Fibroblast of mammary gland (primary cell): Measurements from ENCODE around the gene IRAK2.
"Not testable (repeated sequence)": the region's sequence is repeated elsewhere in the genome, so short reads cannot be mapped to it uniquely, and the experiment has no call there.

ENCODE experiments used
- DNase-seq: peaks from one replicate; pipeline ENCODE4 v3.0.0-alpha.2; 2010; ENCODE audit warnings: low read depth
- H3K4me3 ChIP-seq: 2 replicates; pipeline ENCODE4 v1.5.1; 2011; ENCODE audit warnings: low read depth, mild to moderate bottlenecking, low read length, moderate library complexity; ENCODE audit not compliant: control insufficient read depth
- CTCF ChIP-seq: conservative IDR thresholded peaks from 2 replicates; pipeline ENCODE4 v1.5.1; 2011; ENCODE audit warnings: low read depth, low read length, inconsistent platforms; ENCODE audit not compliant: control insufficient read depth, insufficient read depth

The IRAK2 gene

GRCh38 chr3:10149226-10149625 is 15.5 kb upstream of the IRAK2 start:
- no peak for DNase-seq
- no peak for TF ChIP-seq CTCF

GRCh38 chr3:10150987-10151386 is 13.7 kb upstream of the IRAK2 start:
- H3K4me3 ChIP-seq = no peak overlapping the region
- DNase-seq = no peak
- no peak for TF ChIP-seq CTCF

More at GRCh38 chr3:10149226-10149625, 15.5 kb upstream of the IRAK2 start:
- no peak overlapping the region for H3K4me3 ChIP-seq

- no peak for TF ChIP-seq CTCF
- no peak for DNase-seq
- H3K4me3 ChIP-seq = no peak overlapping the region
Observed at GRCh38 chr3:10154335-10155122, 10.2 kb upstream of the IRAK2 start.

- DNase-seq = no peak
- no peak overlapping the region for H3K4me3 ChIP-seq
- no peak for TF ChIP-seq CTCF
Observed at GRCh38 chr3:10155123-10155472, 9.6 kb upstream of the IRAK2 start.

- H3K4me3 ChIP-seq = no peak overlapping the region
- no peak for DNase-seq
- no peak for TF ChIP-seq CTCF
Observed at GRCh38 chr3:10155658-10156057, 9.1 kb upstream of the IRAK2 start.

GRCh38 chr3:10157031-10157430 is 7.7 kb upstream of the IRAK2 start:
- H3K4me3 ChIP-seq = no peak overlapping the region
- no peak for DNase-seq
- no peak for TF ChIP-seq CTCF

- not testable (repeated sequence) for DNase-seq, H3K4me3 ChIP-seq
Observed at GRCh38 chr3:10158555-10158954, 6.2 kb upstream of the IRAK2 start.
